WTC11 (cell line): ENCODE results near the gene GFRA1.

ENCODE experiments used
- ATF3 ChIP-seq: sonication (generic); formaldehyde crosslinking; conservative IDR thresholded peaks from 2 replicates; pipeline ENCODE4 v1.8.1; 2022; ENCODE audit warnings: mild to moderate bottlenecking, missing genetic modification reagents
- ATF6 ChIP-seq: sonication (generic); formaldehyde crosslinking; IDR thresholded peaks from 2 replicates; pipeline ENCODE4 v1.8.1; 2023; ENCODE audit warnings: mild to moderate bottlenecking, missing genetic modification reagents
- CREB1 ChIP-seq: sonication (generic); formaldehyde crosslinking; IDR thresholded peaks from 2 replicates; pipeline ENCODE4 v1.8.0; 2023; ENCODE audit warnings: mild to moderate bottlenecking, missing genetic modification reagents
- CTCF ChIP-seq: fragments of 200-600 bp; IDR thresholded peaks from 2 replicates; pipeline ENCODE4 v1.8.0; 2022; ENCODE audit warnings: antibody characterized with exemption
- ELF4 ChIP-seq: sonication (generic); formaldehyde crosslinking; IDR thresholded peaks from 2 replicates; pipeline ENCODE4 v1.8.1; 2022; ENCODE audit warnings: low read depth, mild to moderate bottlenecking, moderate library complexity, missing genetic modification reagents
- MAX ChIP-seq: sonication (generic); formaldehyde crosslinking; IDR thresholded peaks from 2 replicates; pipeline ENCODE4 v1.8.0; 2022; ENCODE audit warnings: mild to moderate bottlenecking, missing genetic modification reagents
- MLX ChIP-seq: sonication (generic); formaldehyde crosslinking; IDR thresholded peaks from 2 replicates; pipeline ENCODE4 v1.8.1; 2023; ENCODE audit warnings: mild to moderate bottlenecking, missing genetic modification reagents, moderate library complexity
- NFE2L1 ChIP-seq: sonication (generic); formaldehyde crosslinking; IDR thresholded peaks from 2 replicates; pipeline ENCODE4 v1.8.1; 2023; ENCODE audit warnings: missing genetic modification reagents
- TF ChIP-seq, protein P1 (sequence below): fragments of 250-450 bp; sonication (Bioruptor Pico); conservative IDR thresholded peaks from 2 replicates; pipeline ENCODE4 v1.9.0; 2021; ENCODE audit warnings: mild to moderate bottlenecking
- TF ChIP-seq, protein P2 (sequence below): sonication (generic); formaldehyde crosslinking; IDR thresholded peaks from 2 replicates; pipeline ENCODE4 v1.8.1; 2023; ENCODE audit warnings: mild to moderate bottlenecking, missing genetic modification reagents, borderline replicate concordance
- TF ChIP-seq, protein P3 (sequence below): sonication (generic); formaldehyde crosslinking; conservative IDR thresholded peaks from 2 replicates; pipeline ENCODE4 v1.8.1; 2023; ENCODE audit warnings: mild to moderate bottlenecking, low read depth, missing genetic modification reagents, moderate library complexity

DNA sequence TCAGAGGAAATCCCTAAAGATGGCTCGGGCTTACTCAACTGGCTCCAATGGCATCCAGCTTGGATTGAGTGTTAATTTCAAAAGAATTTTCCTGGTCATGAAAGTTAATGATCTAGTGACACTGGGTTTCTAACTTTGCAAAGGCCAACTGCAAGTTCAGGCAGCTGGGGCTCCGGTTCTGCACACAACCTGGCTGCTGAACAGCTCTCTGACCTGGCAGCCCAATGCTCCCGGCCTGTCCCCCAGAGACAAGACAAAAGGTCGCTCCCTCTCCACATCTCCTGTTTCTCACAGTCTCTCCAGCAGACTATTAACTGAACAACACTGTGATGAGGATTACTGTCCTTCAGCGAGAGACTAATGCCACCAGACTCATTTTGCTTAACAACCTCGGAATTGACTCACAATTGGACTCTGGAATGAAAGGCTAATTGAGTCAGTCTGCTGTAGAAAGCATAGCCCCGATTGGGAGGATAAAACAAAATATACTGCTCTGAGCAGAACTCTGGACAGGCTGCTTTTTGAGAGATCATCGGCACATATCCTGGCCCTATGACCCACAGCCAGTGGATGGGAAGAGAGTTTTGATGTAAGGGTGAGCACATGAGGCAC lies 174.5 kb downstream of the GFRA1 start:
- TF ChIP-seq CTCF (no peak), CREB1 (CRISPR knock-in tag) (no peak), ATF3 (CRISPR knock-in tag) (no peak), MLX (no peak), NFE2L1 (CRISPR knock-in tag) (no peak), ATF6 (CRISPR knock-in tag) (no peak), ELF4 (CRISPR knock-in tag) (no peak), MAX (CRISPR knock-in tag) (no peak)
- TF ChIP-seq, protein P1, sequence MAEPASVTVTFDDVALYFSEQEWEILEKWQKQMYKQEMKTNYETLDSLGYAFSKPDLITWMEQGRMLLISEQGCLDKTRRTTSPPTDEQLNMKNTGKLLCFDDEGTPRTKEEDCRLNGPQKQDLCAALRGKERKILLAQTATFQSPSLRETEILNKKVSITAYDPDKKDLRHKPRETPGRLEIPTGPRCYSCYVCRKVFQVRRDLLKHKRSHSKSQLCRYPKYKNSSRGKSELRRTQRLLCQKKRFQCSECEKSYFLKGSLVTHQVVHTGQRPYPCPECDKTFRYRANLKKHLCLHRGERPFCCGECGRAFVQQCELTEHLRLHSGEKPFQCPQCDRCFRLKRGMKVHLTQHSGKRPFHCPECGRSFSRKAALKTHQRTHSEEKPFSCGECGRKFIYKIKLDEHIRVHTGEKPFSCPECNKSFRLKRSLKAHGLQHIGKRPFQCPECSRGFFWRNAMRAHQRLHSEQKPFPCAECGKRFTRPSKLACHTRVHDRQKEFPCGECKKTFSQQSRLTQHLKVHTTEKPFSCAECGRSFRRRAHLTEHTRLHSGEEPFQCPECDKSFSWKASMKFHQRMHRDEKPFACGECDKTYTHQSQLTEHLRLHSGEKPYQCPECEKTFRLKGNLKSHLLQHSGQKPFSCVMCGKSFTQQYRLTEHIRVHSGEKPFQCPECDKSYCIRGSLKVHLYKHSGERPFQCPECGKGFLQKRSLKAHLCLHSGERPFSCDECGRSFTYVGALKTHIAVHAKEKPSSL, result no peak
- TF ChIP-seq, protein P2, sequence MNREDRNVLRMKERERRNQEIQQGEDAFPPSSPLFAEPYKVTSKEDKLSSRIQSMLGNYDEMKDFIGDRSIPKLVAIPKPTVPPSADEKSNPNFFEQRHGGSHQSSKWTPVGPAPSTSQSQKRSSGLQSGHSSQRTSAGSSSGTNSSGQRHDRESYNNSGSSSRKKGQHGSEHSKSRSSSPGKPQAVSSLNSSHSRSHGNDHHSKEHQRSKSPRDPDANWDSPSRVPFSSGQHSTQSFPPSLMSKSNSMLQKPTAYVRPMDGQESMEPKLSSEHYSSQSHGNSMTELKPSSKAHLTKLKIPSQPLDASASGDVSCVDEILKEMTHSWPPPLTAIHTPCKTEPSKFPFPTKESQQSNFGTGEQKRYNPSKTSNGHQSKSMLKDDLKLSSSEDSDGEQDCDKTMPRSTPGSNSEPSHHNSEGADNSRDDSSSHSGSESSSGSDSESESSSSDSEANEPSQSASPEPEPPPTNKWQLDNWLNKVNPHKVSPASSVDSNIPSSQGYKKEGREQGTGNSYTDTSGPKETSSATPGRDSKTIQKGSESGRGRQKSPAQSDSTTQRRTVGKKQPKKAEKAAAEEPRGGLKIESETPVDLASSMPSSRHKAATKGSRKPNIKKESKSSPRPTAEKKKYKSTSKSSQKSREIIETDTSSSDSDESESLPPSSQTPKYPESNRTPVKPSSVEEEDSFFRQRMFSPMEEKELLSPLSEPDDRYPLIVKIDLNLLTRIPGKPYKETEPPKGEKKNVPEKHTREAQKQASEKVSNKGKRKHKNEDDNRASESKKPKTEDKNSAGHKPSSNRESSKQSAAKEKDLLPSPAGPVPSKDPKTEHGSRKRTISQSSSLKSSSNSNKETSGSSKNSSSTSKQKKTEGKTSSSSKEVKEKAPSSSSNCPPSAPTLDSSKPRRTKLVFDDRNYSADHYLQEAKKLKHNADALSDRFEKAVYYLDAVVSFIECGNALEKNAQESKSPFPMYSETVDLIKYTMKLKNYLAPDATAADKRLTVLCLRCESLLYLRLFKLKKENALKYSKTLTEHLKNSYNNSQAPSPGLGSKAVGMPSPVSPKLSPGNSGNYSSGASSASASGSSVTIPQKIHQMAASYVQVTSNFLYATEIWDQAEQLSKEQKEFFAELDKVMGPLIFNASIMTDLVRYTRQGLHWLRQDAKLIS (CRISPR knock-in tag), result no peak
- TF ChIP-seq, protein P3, sequence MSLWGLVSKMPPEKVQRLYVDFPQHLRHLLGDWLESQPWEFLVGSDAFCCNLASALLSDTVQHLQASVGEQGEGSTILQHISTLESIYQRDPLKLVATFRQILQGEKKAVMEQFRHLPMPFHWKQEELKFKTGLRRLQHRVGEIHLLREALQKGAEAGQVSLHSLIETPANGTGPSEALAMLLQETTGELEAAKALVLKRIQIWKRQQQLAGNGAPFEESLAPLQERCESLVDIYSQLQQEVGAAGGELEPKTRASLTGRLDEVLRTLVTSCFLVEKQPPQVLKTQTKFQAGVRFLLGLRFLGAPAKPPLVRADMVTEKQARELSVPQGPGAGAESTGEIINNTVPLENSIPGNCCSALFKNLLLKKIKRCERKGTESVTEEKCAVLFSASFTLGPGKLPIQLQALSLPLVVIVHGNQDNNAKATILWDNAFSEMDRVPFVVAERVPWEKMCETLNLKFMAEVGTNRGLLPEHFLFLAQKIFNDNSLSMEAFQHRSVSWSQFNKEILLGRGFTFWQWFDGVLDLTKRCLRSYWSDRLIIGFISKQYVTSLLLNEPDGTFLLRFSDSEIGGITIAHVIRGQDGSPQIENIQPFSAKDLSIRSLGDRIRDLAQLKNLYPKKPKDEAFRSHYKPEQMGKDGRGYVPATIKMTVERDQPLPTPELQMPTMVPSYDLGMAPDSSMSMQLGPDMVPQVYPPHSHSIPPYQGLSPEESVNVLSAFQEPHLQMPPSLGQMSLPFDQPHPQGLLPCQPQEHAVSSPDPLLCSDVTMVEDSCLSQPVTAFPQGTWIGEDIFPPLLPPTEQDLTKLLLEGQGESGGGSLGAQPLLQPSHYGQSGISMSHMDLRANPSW, result no peak
